ENCODE measurements around the gene UBALD2.

UBALD2 gene

DNA sequence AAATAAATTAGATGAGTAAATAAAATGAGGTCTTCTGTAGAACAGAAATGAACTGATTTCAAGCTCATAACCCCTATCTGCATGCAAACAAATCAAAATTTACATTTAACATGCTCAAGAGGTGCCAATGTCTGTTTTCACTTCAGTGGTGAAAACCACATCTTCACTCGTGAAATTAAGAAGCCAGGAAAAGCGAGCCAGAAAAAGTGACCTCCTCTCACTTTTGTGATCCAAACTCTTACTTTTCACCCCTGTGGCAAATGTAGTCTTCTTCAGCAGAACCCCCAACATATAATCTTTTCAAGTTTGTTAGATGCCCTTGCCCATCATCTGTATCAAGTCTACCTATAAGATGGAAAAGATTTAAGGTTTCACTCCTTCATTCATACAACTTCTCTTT is 52.4 kb downstream of the UBALD2 start:
- no peak for DNase-seq (ENCODE audit: low read depth in 2 of 2)
- TF ChIP-seq, protein P1, sequence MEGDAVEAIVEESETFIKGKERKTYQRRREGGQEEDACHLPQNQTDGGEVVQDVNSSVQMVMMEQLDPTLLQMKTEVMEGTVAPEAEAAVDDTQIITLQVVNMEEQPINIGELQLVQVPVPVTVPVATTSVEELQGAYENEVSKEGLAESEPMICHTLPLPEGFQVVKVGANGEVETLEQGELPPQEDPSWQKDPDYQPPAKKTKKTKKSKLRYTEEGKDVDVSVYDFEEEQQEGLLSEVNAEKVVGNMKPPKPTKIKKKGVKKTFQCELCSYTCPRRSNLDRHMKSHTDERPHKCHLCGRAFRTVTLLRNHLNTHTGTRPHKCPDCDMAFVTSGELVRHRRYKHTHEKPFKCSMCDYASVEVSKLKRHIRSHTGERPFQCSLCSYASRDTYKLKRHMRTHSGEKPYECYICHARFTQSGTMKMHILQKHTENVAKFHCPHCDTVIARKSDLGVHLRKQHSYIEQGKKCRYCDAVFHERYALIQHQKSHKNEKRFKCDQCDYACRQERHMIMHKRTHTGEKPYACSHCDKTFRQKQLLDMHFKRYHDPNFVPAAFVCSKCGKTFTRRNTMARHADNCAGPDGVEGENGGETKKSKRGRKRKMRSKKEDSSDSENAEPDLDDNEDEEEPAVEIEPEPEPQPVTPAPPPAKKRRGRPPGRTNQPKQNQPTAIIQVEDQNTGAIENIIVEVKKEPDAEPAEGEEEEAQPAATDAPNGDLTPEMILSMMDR (IDR thresholded peaks at IDR 0.05; ENCODE audit: low read depth, low read length): no peak
- no peak overlapping the region for H3K4me3 ChIP-seq (replicated peaks in 1 of 2; ENCODE audit: low read depth in 2 of 2, low read length in 2 of 2)

DNA sequence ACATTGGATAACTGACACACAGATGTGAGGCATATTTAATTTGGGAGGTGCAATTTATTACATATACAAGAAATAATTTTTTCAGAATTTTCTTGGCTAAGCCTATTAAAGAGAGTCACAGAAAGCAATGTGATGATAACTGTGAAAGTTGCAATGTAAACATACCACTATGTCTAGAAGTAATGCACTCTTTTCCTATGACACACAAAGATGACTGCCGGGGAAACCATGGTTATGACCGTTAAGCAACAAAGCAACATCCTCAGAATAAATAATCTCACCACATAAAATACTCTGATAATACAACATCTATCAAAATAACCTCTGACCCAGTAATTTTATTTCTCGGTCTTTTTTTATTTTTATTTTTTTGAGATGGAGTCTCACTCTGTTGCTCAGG is 53.4 kb downstream of the UBALD2 start:
- TF ChIP-seq, protein P1 (IDR thresholded peaks at IDR 0.05; ENCODE audit: low read depth, low read length): no peak
- DNase-seq (ENCODE audit: low read depth in 2 of 2): peak in 1 of 2 donors; percentile 41
- no peak overlapping the region for H3K4me3 ChIP-seq (replicated peaks in 1 of 2; ENCODE audit: low read depth in 2 of 2, low read length in 2 of 2)

All from cardiac fibroblast (primary cell).